DND-41 (cell line): ENCODE results near the gene CASQ2.

Experiments used
- ATAC-seq: fragments of 200-7000 bp; cut with Tn5 transposase; 3 replicates; pipeline ENCODE4 v1.9.1; 2021; ENCODE audit warnings: low read depth; ENCODE audit not compliant: insufficient read depth
- DNase-seq: peaks from one replicate; pipeline ENCODE4 v3.0.0-alpha.2; 2020
- H2AFZ ChIP-seq: 2 replicates; pipeline ENCODE4 v1.6.0; 2012; ENCODE audit warnings: low read depth, low read length
- H3K27ac ChIP-seq: 2 replicates; pipeline ENCODE4 v1.5.1; 2012; ENCODE audit warnings: low read length, inconsistent platforms
- H3K27me3 ChIP-seq: fragments of 200-600 bp; sonication (generic); 2 replicates; pipeline ENCODE4 v1.6.0; 2012; ENCODE audit warnings: low read length, mild to moderate bottlenecking, inconsistent platforms; ENCODE audit not compliant: insufficient read depth, poor library complexity
- H3K36me3 ChIP-seq: 2 replicates; pipeline ENCODE4 v1.5.1; 2012; ENCODE audit warnings: low read length, inconsistent platforms; ENCODE audit not compliant: insufficient read depth
- H3K4me1 ChIP-seq: 2 replicates; pipeline ENCODE4 v1.5.1; 2012; ENCODE audit warnings: mild to moderate bottlenecking, low read length; ENCODE audit not compliant: insufficient read depth
- H3K4me2 ChIP-seq: 2 replicates; pipeline ENCODE4 v1.6.0; 2012; ENCODE audit warnings: mild to moderate bottlenecking, moderate library complexity, low read length, inconsistent platforms; ENCODE audit not compliant: insufficient read depth
- H3K4me3 ChIP-seq, 2 experiments: fragments of 200-600 bp in 1 of 2; shearing (Covaris generic) in 1 of 2; 2 replicates each; pipeline ENCODE4 v1.5.1; 2012 to 2016; ENCODE audit warnings: inconsistent platforms in 2 of 2, low read length in 2 of 2, mild to moderate bottlenecking in 2 of 2, low read depth in 1 of 2, moderate library complexity in 1 of 2
- H3K79me2 ChIP-seq: 2 replicates; pipeline ENCODE4 v1.6.0; 2012; ENCODE audit warnings: low read length, inconsistent platforms; ENCODE audit not compliant: insufficient read depth
- H3K9ac ChIP-seq: 2 replicates; pipeline ENCODE4 v1.6.0; 2012; ENCODE audit warnings: low read depth, mild to moderate bottlenecking, inconsistent platforms, low read length, moderate library complexity
- H3K9me3 ChIP-seq: 2 replicates; pipeline ENCODE4 v1.5.1; 2012; ENCODE audit warnings: low read length, moderate library complexity, mild to moderate bottlenecking, inconsistent platforms; ENCODE audit not compliant: insufficient read depth, severe bottlenecking
- H4K20me1 ChIP-seq: 2 replicates; pipeline ENCODE4 v1.6.0; 2012; ENCODE audit warnings: low read length; ENCODE audit not compliant: insufficient read depth
- EZH2 ChIP-seq: IDR thresholded peaks from 3 replicates; pipeline ENCODE4 v1.6.1; 2012; ENCODE audit warnings: borderline replicate concordance, low read depth, mild to moderate bottlenecking, moderate library complexity, low read length, inconsistent platforms; ENCODE audit not compliant: severe bottlenecking
- TF ChIP-seq, protein P1 (sequence below): IDR thresholded peaks from 2 replicates; pipeline ENCODE4 v1.5.1; 2012; ENCODE audit warnings: borderline replicate concordance, low read length, moderate library complexity, mild to moderate bottlenecking; ENCODE audit not compliant: poor library complexity, severe bottlenecking; ENCODE audit errors: extremely low read depth

Gene CASQ2

GRCh38 chr1:115677182-115677555 lies 91.3 kb downstream of the CASQ2 start:
- Histone ChIP-seq H3K9me3 (no peaks in the 10 kb centered on the region), H3K4me3 (no peak overlapping the region), H2AFZ (no peak overlapping the region), H3K79me2 (peaks cover 29% of the 10 kb centered on the region), H3K9ac (no peak overlapping the region), H3K4me1 (peaks cover 4% of the 10 kb centered on the region), H3K27ac (no peak overlapping the region), H3K27me3 (no peaks in the 10 kb centered on the region), H4K20me1 (0 out of 2 replicates have a peak, but pooled peaks cover 7% of the 10 kb centered on the region), H3K4me2 (no peak overlapping the region), H3K36me3 (peaks cover 22% of the 10 kb centered on the region)
- ATAC-seq: no peak
- DNase-seq: no peak
- no peak for TF ChIP-seq EZH2
- TF ChIP-seq, protein P1, sequence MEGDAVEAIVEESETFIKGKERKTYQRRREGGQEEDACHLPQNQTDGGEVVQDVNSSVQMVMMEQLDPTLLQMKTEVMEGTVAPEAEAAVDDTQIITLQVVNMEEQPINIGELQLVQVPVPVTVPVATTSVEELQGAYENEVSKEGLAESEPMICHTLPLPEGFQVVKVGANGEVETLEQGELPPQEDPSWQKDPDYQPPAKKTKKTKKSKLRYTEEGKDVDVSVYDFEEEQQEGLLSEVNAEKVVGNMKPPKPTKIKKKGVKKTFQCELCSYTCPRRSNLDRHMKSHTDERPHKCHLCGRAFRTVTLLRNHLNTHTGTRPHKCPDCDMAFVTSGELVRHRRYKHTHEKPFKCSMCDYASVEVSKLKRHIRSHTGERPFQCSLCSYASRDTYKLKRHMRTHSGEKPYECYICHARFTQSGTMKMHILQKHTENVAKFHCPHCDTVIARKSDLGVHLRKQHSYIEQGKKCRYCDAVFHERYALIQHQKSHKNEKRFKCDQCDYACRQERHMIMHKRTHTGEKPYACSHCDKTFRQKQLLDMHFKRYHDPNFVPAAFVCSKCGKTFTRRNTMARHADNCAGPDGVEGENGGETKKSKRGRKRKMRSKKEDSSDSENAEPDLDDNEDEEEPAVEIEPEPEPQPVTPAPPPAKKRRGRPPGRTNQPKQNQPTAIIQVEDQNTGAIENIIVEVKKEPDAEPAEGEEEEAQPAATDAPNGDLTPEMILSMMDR: no peak

- Histone ChIP-seq H3K4me1 (peaks cover 9% of the 10 kb centered on the region), H3K79me2 (peaks cover 34% of the 10 kb centered on the region), H2AFZ (no peak overlapping the region), H3K4me2 (no peak overlapping the region), H3K9ac (no peak overlapping the region), H3K4me3 (no peak overlapping the region), H3K36me3 (peaks cover 27% of the 10 kb centered on the region), H3K9me3 (no peaks in the 10 kb centered on the region), H3K27me3 (no peaks in the 10 kb centered on the region), H3K27ac (peak overlapping the region; percentile 5; the same call in 1 of the 2 replicates), H4K20me1 (0 out of 2 replicates have a peak, but pooled peaks cover 9% of the 10 kb centered on the region)
- TF ChIP-seq, protein P1: no peak
- no peak for TF ChIP-seq EZH2
- DNase-seq (no peak), ATAC-seq (no peak)
Measured at GRCh38 chr1:115676498-115677181, 91.9 kb downstream of the CASQ2 start.

- TF ChIP-seq EZH2: no peak
- TF ChIP-seq, protein P1: no peak
- DNase-seq: no peak
- H3K27ac ChIP-seq: peak overlapping the region; percentile 97
- H3K27me3 ChIP-seq: no peaks in the 10 kb centered on the region
- peaks cover 39% of the 10 kb centered on the region for H3K79me2 ChIP-seq
- no peak overlapping the region for H3K4me2 ChIP-seq
- H3K4me1 ChIP-seq: peaks cover 51% of the 10 kb centered on the region
- no peak overlapping the region for H3K4me3 ChIP-seq
- no peak for ATAC-seq
- H4K20me1 ChIP-seq: 0 out of 2 replicates have a peak, but pooled peaks cover 11% of the 10 kb centered on the region
- no peak overlapping the region; the same call in 1 of the 2 replicates for H3K9ac ChIP-seq
- no peak overlapping the region for H2AFZ ChIP-seq
- peaks cover 23% of the 10 kb centered on the region for H3K36me3 ChIP-seq
- H3K9me3 ChIP-seq: no peaks in the 10 kb centered on the region
Measured at GRCh38 chr1:115672224-115673009, 96.1 kb downstream of the CASQ2 start.
